Measurements from ENCODE around the gene HPF1.

Gene HPF1

DNA sequence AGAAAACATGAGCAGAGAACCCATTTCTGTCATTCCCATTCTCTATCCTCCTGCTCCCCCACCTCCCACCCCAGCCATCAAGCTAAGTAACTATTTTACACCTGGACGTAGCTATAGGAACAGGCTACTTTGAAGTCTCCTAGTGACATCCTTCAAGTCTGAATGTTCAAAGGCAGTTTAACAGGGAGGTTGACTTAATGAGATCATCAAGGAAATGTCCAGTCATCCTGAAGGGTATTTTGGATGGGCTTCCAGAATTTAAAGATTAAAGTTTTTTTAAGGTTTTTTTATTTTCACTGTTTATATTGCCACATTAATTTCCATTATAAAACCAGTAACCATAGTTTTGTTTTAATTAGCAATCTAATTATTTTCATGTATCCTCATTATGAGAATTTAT lies 41.1 kb downstream of the HPF1 start:
- DNase-seq (ENCODE audit: low read depth): no peak
- H3K4me3 ChIP-seq (ENCODE audit: low read length): no peak overlapping the region
- TF ChIP-seq, protein P1, sequence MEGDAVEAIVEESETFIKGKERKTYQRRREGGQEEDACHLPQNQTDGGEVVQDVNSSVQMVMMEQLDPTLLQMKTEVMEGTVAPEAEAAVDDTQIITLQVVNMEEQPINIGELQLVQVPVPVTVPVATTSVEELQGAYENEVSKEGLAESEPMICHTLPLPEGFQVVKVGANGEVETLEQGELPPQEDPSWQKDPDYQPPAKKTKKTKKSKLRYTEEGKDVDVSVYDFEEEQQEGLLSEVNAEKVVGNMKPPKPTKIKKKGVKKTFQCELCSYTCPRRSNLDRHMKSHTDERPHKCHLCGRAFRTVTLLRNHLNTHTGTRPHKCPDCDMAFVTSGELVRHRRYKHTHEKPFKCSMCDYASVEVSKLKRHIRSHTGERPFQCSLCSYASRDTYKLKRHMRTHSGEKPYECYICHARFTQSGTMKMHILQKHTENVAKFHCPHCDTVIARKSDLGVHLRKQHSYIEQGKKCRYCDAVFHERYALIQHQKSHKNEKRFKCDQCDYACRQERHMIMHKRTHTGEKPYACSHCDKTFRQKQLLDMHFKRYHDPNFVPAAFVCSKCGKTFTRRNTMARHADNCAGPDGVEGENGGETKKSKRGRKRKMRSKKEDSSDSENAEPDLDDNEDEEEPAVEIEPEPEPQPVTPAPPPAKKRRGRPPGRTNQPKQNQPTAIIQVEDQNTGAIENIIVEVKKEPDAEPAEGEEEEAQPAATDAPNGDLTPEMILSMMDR (IDR thresholded peaks at IDR 0.05; ENCODE audit: insufficient read depth, low read depth, low read length, missing control alignments): no peak

DNA sequence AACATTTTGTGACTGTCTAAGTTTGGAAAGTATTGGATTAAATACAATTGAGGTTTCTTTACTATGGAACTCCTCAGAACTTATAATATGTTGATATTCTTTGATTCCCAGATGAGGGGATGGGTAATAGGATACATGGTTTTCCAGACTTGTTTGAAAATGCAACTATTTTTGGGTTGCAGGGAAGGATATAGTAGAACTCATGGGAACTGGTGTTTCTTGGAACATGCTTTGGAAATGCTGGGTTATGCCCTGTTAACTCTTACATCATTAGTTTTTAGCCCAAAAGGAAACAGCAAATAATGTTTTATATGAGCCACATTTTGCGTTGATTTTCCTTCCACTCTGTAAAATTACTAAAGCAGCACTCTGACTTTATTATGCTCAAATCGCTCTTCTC lies 41.9 kb downstream of the HPF1 start:
- H3K4me3 ChIP-seq (ENCODE audit: low read length): no peak overlapping the region
- TF ChIP-seq, protein P1 (IDR thresholded peaks at IDR 0.05; ENCODE audit: insufficient read depth, low read depth, low read length, missing control alignments): no peak
- no peak for DNase-seq (ENCODE audit: low read depth)

DNA sequence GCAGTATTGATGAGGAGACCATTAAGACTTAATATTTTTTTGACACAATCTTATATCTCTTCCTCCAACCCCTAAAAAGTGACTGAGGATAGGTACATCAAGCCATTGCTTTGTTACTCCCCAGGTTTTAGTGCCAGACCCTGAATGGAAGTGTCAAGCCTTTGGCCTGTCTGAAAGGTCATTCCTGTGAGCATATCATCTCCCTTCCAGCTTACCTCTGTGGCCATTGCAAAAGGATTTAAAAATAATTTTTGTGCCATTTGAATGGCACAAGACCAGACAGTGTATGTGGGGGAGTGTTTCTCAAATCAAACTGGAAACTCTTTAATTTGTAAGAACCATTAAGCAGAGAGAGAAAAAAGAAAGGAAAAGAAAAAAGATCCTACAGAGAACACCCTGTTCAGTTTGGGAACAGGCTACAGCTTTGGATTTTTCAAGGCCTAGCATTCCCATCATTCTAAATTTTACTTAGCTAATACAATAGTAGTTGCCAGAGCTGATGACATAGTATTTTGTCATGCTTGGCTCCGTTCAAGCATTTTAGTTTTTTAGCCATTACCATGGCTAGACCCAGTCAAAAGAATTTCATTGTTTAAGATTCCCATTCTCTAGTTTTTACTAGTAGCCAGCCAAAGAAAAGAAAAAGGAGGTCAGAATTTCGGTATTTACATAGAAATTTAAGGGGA lies 49.6 kb downstream of the HPF1 start:
- DNase-seq (ENCODE audit: low read depth): no peak
- H3K4me3 ChIP-seq (ENCODE audit: low read length): no peak overlapping the region
- TF ChIP-seq, protein P1 (IDR thresholded peaks at IDR 0.05; ENCODE audit: insufficient read depth, low read depth, low read length, missing control alignments): no peak

DNA sequence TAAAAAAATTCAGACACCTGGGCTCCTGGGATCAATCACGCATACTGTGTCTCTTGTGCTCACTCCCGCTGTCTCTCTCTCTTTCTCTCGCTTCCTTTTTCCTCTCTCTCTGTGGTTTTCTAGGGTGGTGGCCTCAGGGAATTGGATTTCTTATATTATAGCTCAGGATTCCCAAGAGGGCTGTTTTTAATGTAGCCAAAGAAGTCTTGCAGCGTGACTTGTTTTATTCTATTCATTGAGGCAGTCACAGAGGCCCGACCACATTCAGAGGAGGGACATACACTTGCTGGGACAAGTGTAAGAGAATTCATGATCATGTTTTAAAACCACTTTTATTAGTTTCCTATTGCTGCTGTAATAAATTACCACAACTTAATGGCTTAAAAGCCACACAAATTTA lies 59.4 kb downstream of the HPF1 start:
- TF ChIP-seq, protein P1 (IDR thresholded peaks at IDR 0.05; ENCODE audit: insufficient read depth, low read depth, low read length, missing control alignments): no peak
- no peak for DNase-seq (ENCODE audit: low read depth)

DNA sequence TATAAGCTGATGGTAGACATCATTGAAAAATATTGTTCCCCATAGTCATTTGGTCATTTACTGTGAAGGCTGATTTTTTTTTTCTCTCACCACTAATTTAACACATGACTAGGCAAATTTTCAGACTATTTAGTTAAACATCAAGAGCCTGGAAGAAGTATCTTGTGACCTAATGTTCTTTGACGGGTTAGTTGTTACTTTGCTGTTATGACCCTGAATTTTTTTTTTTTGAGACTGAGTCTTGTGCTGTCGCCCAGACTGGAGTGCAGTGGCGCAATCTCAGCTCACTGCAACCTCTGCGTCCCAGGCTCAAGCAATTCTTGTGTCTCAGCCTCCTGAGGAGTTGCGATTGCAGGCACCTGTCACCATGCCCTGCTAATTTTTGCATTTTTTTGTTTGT lies 67.0 kb downstream of the HPF1 start:
- H3K4me3 ChIP-seq (ENCODE audit: low read length): no peak overlapping the region
- TF ChIP-seq, protein P1 (IDR thresholded peaks at IDR 0.05; ENCODE audit: insufficient read depth, low read depth, low read length, missing control alignments): no peak
- no peak for DNase-seq (ENCODE audit: low read depth)

More for the DNA sequence above, 59.4 kb downstream of the HPF1 start:
- H3K4me3 ChIP-seq (ENCODE audit: low read length): no peak overlapping the region

DNA sequence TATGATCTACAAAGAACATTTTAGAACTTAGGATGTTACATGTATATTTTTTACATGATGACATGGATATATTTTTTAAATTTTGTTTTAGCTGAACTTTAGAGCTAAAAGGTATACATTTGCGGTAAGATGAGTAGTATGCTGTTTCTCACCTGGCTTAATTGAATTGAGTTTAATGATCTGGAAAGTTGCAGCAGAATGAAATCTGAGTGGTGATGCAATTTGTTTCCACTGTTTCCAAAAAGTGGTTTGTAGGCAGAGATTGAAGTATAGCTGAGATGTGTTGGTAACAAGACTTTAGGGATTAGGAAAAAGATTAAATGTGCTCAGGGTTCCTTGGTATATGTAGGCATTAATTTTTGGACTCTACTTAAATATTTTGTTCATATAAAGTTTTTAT lies 68.1 kb downstream of the HPF1 start:
- DNase-seq (ENCODE audit: low read depth): no peak
- H3K4me3 ChIP-seq (ENCODE audit: low read length): no peak overlapping the region
- TF ChIP-seq, protein P1 (IDR thresholded peaks at IDR 0.05; ENCODE audit: insufficient read depth, low read depth, low read length, missing control alignments): no peak
